CD4-positive, CD25-positive, alpha-beta regulatory T cell (primary cell): ENCODE results near the gene AIG1. TPM values are rescaled to one million over a fixed set of nuclear protein-coding genes. Genes with fewer than 3 reads are reported as not detected.

Source experiments
- ATAC-seq, 2 donors: fragments of 150-1000 bp; cut with Tn5 transposase; one replicate each; pipeline ENCODE4 v1.10.0; 2021; ENCODE audit warnings: low read depth in 2 of 2, moderate number of reproducible peaks in 2 of 2, moderate library complexity in 1 of 2
- DNase-seq, 3 donors: peaks; one replicate each; pipeline versions ENCODE4 v3.0.0 to v3.0.0-alpha.2; 2012 to 2022; ENCODE audit warnings: mixed read lengths in 1 of 3
- H3K27ac ChIP-seq: one replicate; pipeline ENCODE4 v1.7.0; 2013; ENCODE audit warnings: mild to moderate bottlenecking, low read length; ENCODE audit not compliant: insufficient read depth, poor library complexity, severe bottlenecking
- H3K27me3 ChIP-seq: one replicate; pipeline ENCODE4 v1.7.0; 2013; ENCODE audit warnings: low read length; ENCODE audit not compliant: control insufficient read depth, insufficient read depth
- H3K36me3 ChIP-seq: one replicate; pipeline ENCODE4 v1.7.0; 2013; ENCODE audit warnings: mild to moderate bottlenecking, low read length, moderate library complexity; ENCODE audit not compliant: control insufficient read depth, insufficient read depth
- H3K4me1 ChIP-seq: 2 replicates; pipeline ENCODE4 v1.7.0; 2013; ENCODE audit warnings: mild to moderate bottlenecking, low read length; ENCODE audit not compliant: insufficient read depth, control insufficient read depth, poor library complexity, severe bottlenecking
- H3K4me3 ChIP-seq: one replicate; pipeline ENCODE4 v1.7.0; 2013; ENCODE audit warnings: low read depth, mild to moderate bottlenecking, low read length, moderate library complexity
- H3K9me3 ChIP-seq, 2 experiments: 1 replicate in 1 of 2; 2 replicates in 1 of 2; pipeline ENCODE4 v1.7.0; 2013; ENCODE audit warnings: low read length in 2 of 2, mild to moderate bottlenecking in 1 of 2, moderate library complexity in 1 of 2; ENCODE audit not compliant: control insufficient read depth in 2 of 2
- H3K27ac Mint-ChIP-seq, 3 donors: one replicate each; pipeline ENCODE4 v1.8.0; 2020 to 2022; ENCODE audit warnings: mild to moderate bottlenecking in 3 of 3, mixed read lengths in 3 of 3, moderate library complexity in 2 of 3
- H3K27me3 Mint-ChIP-seq: one replicate; pipeline ENCODE4 v1.8.0; 2022; ENCODE audit warnings: mild to moderate bottlenecking, mixed read lengths
- H3K36me3 Mint-ChIP-seq: one replicate; pipeline ENCODE4 v1.8.0; 2020; ENCODE audit warnings: mixed read lengths
- H3K4me1 Mint-ChIP-seq, 4 donors: one replicate each; pipeline ENCODE4 v1.8.0; 2020 to 2022; ENCODE audit warnings: mixed read lengths in 4 of 4, mild to moderate bottlenecking in 1 of 4
- H3K4me3 Mint-ChIP-seq, 4 donors: one replicate each; pipeline ENCODE4 v1.8.0; 2020 to 2022; ENCODE audit warnings: mild to moderate bottlenecking in 4 of 4, mixed read lengths in 4 of 4, moderate library complexity in 3 of 4
- H3K9me3 Mint-ChIP-seq, 7 donors: one replicate each; pipeline ENCODE4 v1.8.0; 2020 to 2022; ENCODE audit warnings: mixed read lengths in 7 of 7, mild to moderate bottlenecking in 3 of 7, moderate library complexity in 2 of 7
- polyA plus RNA-seq, 4 donors: library from polyadenylated mRNA; unstranded; fragments of 300-500 nt; fragmentation: Illumina TruSeq; gene quantifications; one replicate each; pipeline ENCODE4 v1.2.3, GENCODE V29; 2021
- total RNA-seq: library from RNA; stranded (reverse); gene quantifications from one replicate; pipeline ENCODE4 v1.2.3, GENCODE V29; 2022

AIG1 gene
- total and polyA plus RNA-seq, 5 donors from 2014 or later, result 4.2 to 19.6 (median 13.9) TPM

- Histone ChIP-seq H3K27me3 (no peaks in the 10 kb centered on the region), H3K4me3 (no peak overlapping the region), H3K36me3 (no peaks in the 10 kb centered on the region), H3K27ac (no peak overlapping the region), H3K9me3 (no peaks in the 10 kb centered on the region), H3K4me1 (no peaks in the 10 kb centered on the region)
- Mint-ChIP-seq H3K9me3 (peaks cover 0 to 1% (median 0%) of the 10 kb centered on the region in 7 donors), H3K27ac (no peak overlapping the region), H3K27me3 (no peaks in the 10 kb centered on the region), H3K4me1 (no peaks in the 10 kb centered on the region), H3K36me3 (no peaks in the 10 kb centered on the region), H3K4me3 (no peak overlapping the region)
- no peak for ATAC-seq
- no peak for DNase-seq
Measured at GRCh38 chr6:143251288-143251687, 190.6 kb downstream of the AIG1 start.

GRCh38 chr6:143252961-143253360 is 192.3 kb downstream of the AIG1 start:
- no peak overlapping the region for H3K27ac Mint-ChIP-seq
- DNase-seq, result no peak
- Histone ChIP-seq H3K36me3 (no peaks in the 10 kb centered on the region), H3K9me3 (no peaks in the 10 kb centered on the region), H3K4me3 (no peak overlapping the region), H3K4me1 (no peaks in the 10 kb centered on the region), H3K27me3 (no peaks in the 10 kb centered on the region), H3K27ac (no peak overlapping the region)
- H3K9me3 Mint-ChIP-seq, result peaks cover 0 to 1% (median 0%) of the 10 kb centered on the region in 7 donors
- no peak for ATAC-seq
- no peaks in the 10 kb centered on the region for H3K36me3 Mint-ChIP-seq
- no peaks in the 10 kb centered on the region for H3K4me1 Mint-ChIP-seq
- no peak overlapping the region for H3K4me3 Mint-ChIP-seq
- H3K27me3 Mint-ChIP-seq, result no peaks in the 10 kb centered on the region

GRCh38 chr6:143253586-143253985 is 192.9 kb downstream of the AIG1 start:
- no peak for DNase-seq
- Mint-ChIP-seq H3K36me3 (no peaks in the 10 kb centered on the region), H3K4me3 (no peak overlapping the region), H3K27ac (no peak overlapping the region), H3K4me1 (no peaks in the 10 kb centered on the region), H3K9me3 (peaks cover 0 to 3% (median 0%) of the 10 kb centered on the region in 7 donors), H3K27me3 (no peaks in the 10 kb centered on the region)
- Histone ChIP-seq H3K4me1 (no peaks in the 10 kb centered on the region), H3K27ac (no peak overlapping the region), H3K9me3 (no peaks in the 10 kb centered on the region), H3K4me3 (no peak overlapping the region), H3K36me3 (no peaks in the 10 kb centered on the region), H3K27me3 (no peaks in the 10 kb centered on the region)
- ATAC-seq, result no peak

- no peak overlapping the region for H3K4me3 Mint-ChIP-seq
- Histone ChIP-seq H3K4me3 (no peak overlapping the region), H3K27ac (no peak overlapping the region), H3K4me1 (no peaks in the 10 kb centered on the region), H3K9me3 (no peaks in the 10 kb centered on the region), H3K27me3 (no peaks in the 10 kb centered on the region), H3K36me3 (no peaks in the 10 kb centered on the region)
- H3K27me3 Mint-ChIP-seq, result no peaks in the 10 kb centered on the region
- H3K36me3 Mint-ChIP-seq, result peaks cover 6% of the 10 kb centered on the region
- H3K9me3 Mint-ChIP-seq, result peaks cover 0 to 11% (median 1%) of the 10 kb centered on the region in 7 donors
- ATAC-seq (no peak), DNase-seq (no peak)
- peaks cover 0 to 4% (median 0%) of the 10 kb centered on the region in 4 donors for H3K4me1 Mint-ChIP-seq
- H3K27ac Mint-ChIP-seq, result no peak overlapping the region
Measured at GRCh38 chr6:143258945-143259344, 198.3 kb downstream of the AIG1 start.

DNA sequence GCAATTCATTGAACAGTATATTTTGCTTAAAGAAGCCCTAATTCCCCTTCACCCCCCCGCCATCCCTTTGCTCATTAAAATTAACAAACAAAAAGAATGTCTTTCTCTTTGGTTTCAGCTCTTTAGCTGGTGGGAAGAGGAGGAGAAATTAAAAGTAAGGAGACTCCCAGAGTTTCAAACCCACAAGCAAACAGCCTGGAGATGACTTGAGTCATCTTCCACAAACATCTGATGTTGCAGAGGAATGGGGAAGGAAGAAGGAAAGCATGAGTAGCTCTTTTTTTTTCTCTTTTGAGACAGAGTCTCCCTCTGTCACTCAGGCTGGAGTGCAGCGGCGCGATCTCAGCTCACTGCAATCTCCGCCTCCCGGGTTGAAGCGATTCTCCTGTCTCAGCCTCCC is 200.2 kb downstream of the AIG1 start:
- Histone ChIP-seq H3K9me3 (no peaks in the 10 kb centered on the region), H3K36me3 (no peaks in the 10 kb centered on the region), H3K27me3 (no peaks in the 10 kb centered on the region), H3K4me3 (no peak overlapping the region), H3K27ac (no peak overlapping the region), H3K4me1 (no peaks in the 10 kb centered on the region)
- no peak for ATAC-seq
- H3K36me3 Mint-ChIP-seq, result peaks cover 13% of the 10 kb centered on the region
- no peak overlapping the region for H3K27ac Mint-ChIP-seq
- no peak for DNase-seq
- no peak overlapping the region for H3K4me3 Mint-ChIP-seq
- H3K4me1 Mint-ChIP-seq, result peaks cover 0 to 4% (median 0%) of the 10 kb centered on the region in 4 donors
- peaks cover 0 to 11% (median 2%) of the 10 kb centered on the region in 7 donors for H3K9me3 Mint-ChIP-seq
- peaks cover 2% of the 10 kb centered on the region for H3K27me3 Mint-ChIP-seq

DNA sequence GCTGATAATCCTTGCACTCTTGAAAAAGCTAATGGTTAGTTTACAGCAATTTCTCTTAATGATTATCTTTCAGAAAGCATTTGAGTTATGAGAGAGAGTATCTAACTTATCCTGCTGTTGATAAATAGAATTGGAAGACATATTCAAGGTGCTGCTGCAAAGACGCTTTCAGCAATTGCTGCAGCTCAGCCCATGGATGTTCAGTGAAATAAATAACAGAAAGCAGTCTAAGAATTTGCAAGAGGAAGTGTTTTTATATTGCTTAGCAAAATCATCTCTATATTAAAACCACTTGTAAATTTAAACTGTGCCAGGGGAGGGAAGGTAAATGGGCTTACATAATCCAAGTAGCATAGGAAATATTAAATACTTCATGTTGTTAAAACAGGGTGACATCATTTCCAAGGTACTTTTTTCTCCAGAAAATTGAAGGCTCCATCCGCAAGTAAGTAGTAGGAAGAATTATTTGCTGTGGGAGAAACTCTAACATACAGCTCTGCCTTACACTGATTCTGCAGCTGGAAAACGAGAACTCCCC is 201.3 kb downstream of the AIG1 start:
- Mint-ChIP-seq H3K9me3 (peaks cover 0 to 11% (median 2%) of the 10 kb centered on the region in 7 donors), H3K4me1 (peaks cover 0 to 4% (median 0%) of the 10 kb centered on the region in 4 donors), H3K27me3 (peaks cover 5% of the 10 kb centered on the region), H3K36me3 (peaks cover 13% of the 10 kb centered on the region), H3K4me3 (no peak overlapping the region), H3K27ac (no peak overlapping the region)
- Histone ChIP-seq H3K27me3 (no peaks in the 10 kb centered on the region), H3K4me1 (no peaks in the 10 kb centered on the region), H3K4me3 (no peak overlapping the region), H3K9me3 (no peaks in the 10 kb centered on the region), H3K27ac (no peak overlapping the region), H3K36me3 (no peaks in the 10 kb centered on the region)
- DNase-seq (no peak), ATAC-seq (no peak)

DNA sequence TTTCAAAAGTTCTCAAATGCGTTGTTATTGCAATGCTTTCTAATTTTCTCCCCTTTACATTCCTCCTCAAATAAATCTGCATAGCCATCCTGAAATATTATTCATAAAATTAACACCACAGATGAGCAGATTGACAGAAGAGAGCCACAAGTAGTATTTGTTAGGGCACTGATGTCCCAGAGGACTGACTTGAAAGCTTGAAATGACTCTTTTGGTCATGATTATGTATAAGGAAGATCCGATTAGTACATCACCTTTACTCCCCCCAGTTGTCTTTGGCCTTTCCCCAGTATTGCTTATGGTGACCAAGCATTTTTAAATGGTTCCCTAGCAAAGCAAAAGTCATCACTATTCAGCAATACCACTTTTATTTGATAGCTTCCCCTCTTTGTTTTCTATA is 202.2 kb downstream of the AIG1 start:
- peaks cover 0 to 4% (median 0%) of the 10 kb centered on the region in 4 donors for H3K4me1 Mint-ChIP-seq
- ATAC-seq (no peak), DNase-seq (no peak)
- H3K4me1 ChIP-seq, result no peaks in the 10 kb centered on the region
- peaks cover 13% of the 10 kb centered on the region for H3K36me3 Mint-ChIP-seq
- no peak overlapping the region for H3K27ac Mint-ChIP-seq
- H3K4me3 Mint-ChIP-seq, result no peak overlapping the region
- no peaks in the 10 kb centered on the region for H3K9me3 ChIP-seq
- no peak overlapping the region for H3K27ac ChIP-seq
- H3K27me3 Mint-ChIP-seq, result peaks cover 5% of the 10 kb centered on the region
- H3K27me3 ChIP-seq, result no peaks in the 10 kb centered on the region
- H3K9me3 Mint-ChIP-seq, result peaks cover 0 to 11% (median 2%) of the 10 kb centered on the region in 7 donors
- H3K36me3 ChIP-seq, result no peaks in the 10 kb centered on the region
- H3K4me3 ChIP-seq, result no peak overlapping the region

DNA sequence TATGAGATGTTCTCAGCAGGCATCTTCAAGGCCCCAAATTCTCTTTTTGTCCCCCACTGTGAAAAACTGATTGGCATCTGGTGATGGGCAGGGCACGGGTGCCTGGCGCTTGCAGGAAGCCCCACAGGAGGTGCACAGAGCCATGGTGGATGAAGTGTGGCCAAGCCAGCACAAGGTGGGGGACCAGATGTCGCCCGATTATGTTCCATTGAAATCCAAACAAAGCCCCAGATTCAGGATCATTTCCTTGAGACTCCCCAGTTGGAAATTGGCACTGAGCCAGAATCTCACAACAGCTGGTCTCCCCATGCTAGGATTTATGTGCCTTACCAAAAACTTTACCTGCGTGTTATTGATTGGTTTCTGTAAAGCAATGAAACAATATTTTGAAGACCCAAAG is 203.7 kb downstream of the AIG1 start:
- Histone ChIP-seq H3K36me3 (no peaks in the 10 kb centered on the region), H3K4me1 (no peaks in the 10 kb centered on the region), H3K27me3 (no peaks in the 10 kb centered on the region), H3K4me3 (no peak overlapping the region), H3K27ac (no peak overlapping the region), H3K9me3 (no peaks in the 10 kb centered on the region)
- ATAC-seq (no peak), DNase-seq (no peak)
- peaks cover 0 to 4% (median 0%) of the 10 kb centered on the region in 7 donors for H3K9me3 Mint-ChIP-seq
- peaks cover 5% of the 10 kb centered on the region for H3K27me3 Mint-ChIP-seq
- no peak overlapping the region for H3K27ac Mint-ChIP-seq
- H3K4me1 Mint-ChIP-seq, result peaks cover 0 to 4% (median 0%) of the 10 kb centered on the region in 4 donors
- no peak overlapping the region for H3K4me3 Mint-ChIP-seq
- H3K36me3 Mint-ChIP-seq, result peaks cover 7% of the 10 kb centered on the region
